H1 (cell line): ENCODE results near the gene SLC52A3.

Experiments used
- RFX5 ChIP-seq: IDR thresholded peaks from 2 replicates; pipeline ENCODE4 v1.6.1; 2011; ENCODE audit warnings: low read depth, low read length, improper control_type of control experiment, borderline replicate concordance
- TBP ChIP-seq: IDR thresholded peaks from 2 replicates; pipeline ENCODE4 v1.6.1; 2011; ENCODE audit warnings: low read depth, low read length, improper control_type of control experiment
- TF ChIP-seq, protein P1 (sequence below), 3 experiments: IDR thresholded peaks; 1 replicate in 2 of 3; 2 replicates in 1 of 3; pipeline versions ENCODE4 v1.5.1 to v1.6.1; 2011; ENCODE audit warnings: low read length in 3 of 3, mild to moderate bottlenecking in 3 of 3, inconsistent platforms in 2 of 3, low read depth in 1 of 3, moderate library complexity in 1 of 3; ENCODE audit not compliant: insufficient read depth in 1 of 3; ENCODE audit errors: control extremely low read depth in 1 of 3

GRCh38 chr20:719816-720215, 48.5 kb downstream of the SLC52A3 start:
- no peak for TF ChIP-seq RFX5
- TF ChIP-seq, protein P1, sequence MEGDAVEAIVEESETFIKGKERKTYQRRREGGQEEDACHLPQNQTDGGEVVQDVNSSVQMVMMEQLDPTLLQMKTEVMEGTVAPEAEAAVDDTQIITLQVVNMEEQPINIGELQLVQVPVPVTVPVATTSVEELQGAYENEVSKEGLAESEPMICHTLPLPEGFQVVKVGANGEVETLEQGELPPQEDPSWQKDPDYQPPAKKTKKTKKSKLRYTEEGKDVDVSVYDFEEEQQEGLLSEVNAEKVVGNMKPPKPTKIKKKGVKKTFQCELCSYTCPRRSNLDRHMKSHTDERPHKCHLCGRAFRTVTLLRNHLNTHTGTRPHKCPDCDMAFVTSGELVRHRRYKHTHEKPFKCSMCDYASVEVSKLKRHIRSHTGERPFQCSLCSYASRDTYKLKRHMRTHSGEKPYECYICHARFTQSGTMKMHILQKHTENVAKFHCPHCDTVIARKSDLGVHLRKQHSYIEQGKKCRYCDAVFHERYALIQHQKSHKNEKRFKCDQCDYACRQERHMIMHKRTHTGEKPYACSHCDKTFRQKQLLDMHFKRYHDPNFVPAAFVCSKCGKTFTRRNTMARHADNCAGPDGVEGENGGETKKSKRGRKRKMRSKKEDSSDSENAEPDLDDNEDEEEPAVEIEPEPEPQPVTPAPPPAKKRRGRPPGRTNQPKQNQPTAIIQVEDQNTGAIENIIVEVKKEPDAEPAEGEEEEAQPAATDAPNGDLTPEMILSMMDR (IDR thresholded peaks at IDR 0.05; ENCODE audit: control extremely low read depth in 1 of 3, insufficient read depth in 1 of 3, low read depth in 1 of 3, low read length in 3 of 3) = no peak
- TF ChIP-seq TBP = no peak
